CMK (cell line): ENCODE measurements around the gene KIFC3.

Experiments
- DNase-seq: peaks from one replicate; pipeline ENCODE4 v3.0.0-alpha.2; 2010; ENCODE audit warnings: low read depth

The KIFC3 gene

GRCh38 chr16:57765160-57765728 lies 37.0 kb downstream of the KIFC3 start:
- no peak for DNase-seq

- DNase-seq = peak; percentile 86
Observed at GRCh38 chr16:57764341-57765159, 37.7 kb downstream of the KIFC3 start.

GRCh38 chr16:57764006-57764340 lies 38.3 kb downstream of the KIFC3 start:
- no peak for DNase-seq

GRCh38 chr16:57763285-57764005 lies 38.8 kb downstream of the KIFC3 start:
- no peak for DNase-seq

- DNase-seq = no peak
Observed at GRCh38 chr16:57762365-57763040, 39.8 kb downstream of the KIFC3 start.

- no peak for DNase-seq
Observed at GRCh38 chr16:57761957-57762356, 40.3 kb downstream of the KIFC3 start.

GRCh38 chr16:57761301-57761700 lies 41.0 kb downstream of the KIFC3 start:
- no peak for DNase-seq

- DNase-seq = no peak
Observed at GRCh38 chr16:57760357-57761160, 41.7 kb downstream of the KIFC3 start.

- DNase-seq = no peak
Observed at GRCh38 chr16:57759541-57760356, 42.5 kb downstream of the KIFC3 start.

- DNase-seq = no peak
Observed at GRCh38 chr16:57759131-57759530, 43.2 kb downstream of the KIFC3 start.

GRCh38 chr16:57758331-57759117 lies 43.8 kb downstream of the KIFC3 start:
- DNase-seq = no peak

- DNase-seq = no peak
Observed at GRCh38 chr16:57757883-57758282, 44.4 kb downstream of the KIFC3 start.

GRCh38 chr16:57757326-57757786 lies 44.9 kb downstream of the KIFC3 start:
- peak; percentile 71 for DNase-seq

GRCh38 chr16:57756424-57757325 lies 45.6 kb downstream of the KIFC3 start:
- no peak for DNase-seq

GRCh38 chr16:57755726-57756423 lies 46.4 kb downstream of the KIFC3 start:
- no peak for DNase-seq

- no peak for DNase-seq
Observed at GRCh38 chr16:57755061-57755684, 47.1 kb downstream of the KIFC3 start.

GRCh38 chr16:57754354-57755060 lies 47.8 kb downstream of the KIFC3 start:
- no peak for DNase-seq
